Measurements from ENCODE around the gene KIF2A. TPM values are rescaled to one million over a fixed set of nuclear protein-coding genes. Genes with fewer than 3 reads are reported as not detected.

Gene KIF2A
- total and polyA plus RNA-seq, 2 of the 8 experiments (the other 6 are each of a cell fraction or from before 2014, with no cell fraction given), result 18.4 to 97.1 TPM

GRCh38 chr5:62395210-62395950 lies 89.4 kb downstream of the KIF2A start (continued):
- no peak for TF ChIP-seq HDAC2 (IDR thresholded peaks at IDR 0.05; ENCODE audit: borderline replicate concordance in 1 of 2, low read depth in 2 of 2, low read length in 2 of 2)
- TF ChIP-seq, protein P1, sequence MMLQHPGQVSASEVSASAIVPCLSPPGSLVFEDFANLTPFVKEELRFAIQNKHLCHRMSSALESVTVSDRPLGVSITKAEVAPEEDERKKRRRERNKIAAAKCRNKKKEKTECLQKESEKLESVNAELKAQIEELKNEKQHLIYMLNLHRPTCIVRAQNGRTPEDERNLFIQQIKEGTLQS (IDR thresholded peaks at IDR 0.05; ENCODE audit: insufficient read depth, low read depth, low read length), result no peak
- TF ChIP-seq, protein P2, sequence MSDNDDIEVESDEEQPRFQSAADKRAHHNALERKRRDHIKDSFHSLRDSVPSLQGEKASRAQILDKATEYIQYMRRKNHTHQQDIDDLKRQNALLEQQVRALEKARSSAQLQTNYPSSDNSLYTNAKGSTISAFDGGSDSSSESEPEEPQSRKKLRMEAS (IDR thresholded peaks at IDR 0.05), result no peak
- TF ChIP-seq RAD21 (IDR thresholded peaks at IDR 0.05 in 1 of 2, conservative IDR thresholded peaks at IDR 0.05 in 1 of 2; ENCODE audit: low read depth in 2 of 2, low read length in 2 of 2), result no peak
- TF ChIP-seq POLR2AphosphoS5 (IDR thresholded peaks at IDR 0.05; ENCODE audit: low read depth, low read length), result no peak

All from H1 (cell line).